ENCODE data around the gene SERGEF. TPM values are rescaled to one million over a fixed set of nuclear protein-coding genes. Genes with fewer than 3 reads are reported as not detected.

The SERGEF gene
- total and polyA plus RNA-seq, 2 of the 13 experiments (the other 11 are each of a cell fraction or from before 2014, with no cell fraction given), result 54.5 to 114 TPM

DNA sequence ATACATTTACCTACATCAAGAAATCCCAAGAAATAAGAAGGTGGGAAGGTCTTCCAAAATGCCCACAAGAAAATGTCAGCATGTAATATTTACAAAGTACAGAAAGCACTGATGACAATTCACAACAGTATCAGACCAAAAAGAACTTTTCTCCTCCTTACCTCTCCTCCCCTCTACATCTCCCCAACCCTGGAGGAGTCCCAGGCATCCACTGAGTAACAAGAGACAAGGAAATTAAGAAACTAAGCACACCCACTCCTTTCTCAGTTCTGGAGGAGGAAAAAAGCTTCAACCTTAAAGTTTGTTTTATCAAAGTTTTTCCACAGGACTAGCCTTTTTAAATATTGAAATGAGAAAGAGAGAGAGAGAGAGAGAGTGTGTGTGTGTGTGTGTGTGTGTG lies 2.0 kb upstream of the SERGEF start:
- in situ Hi-C loops (cut with HindIII; ENCODE audit: extremely low pct_ligation_motif_present, low pct_unique_long_range_greater_than_20kb), result loop anchor here (5.0 kb wide), 1 partner anchor 92 kb away; the partner anchor contains the start of gene SAAL1
- CTCF ChIA-PET (ENCODE audit: low intra/inter-chr PET ratio, low total read pairs), result no interaction called here

More for the DNA sequence above, 2.0 kb upstream of the SERGEF start:
- Histone ChIP-seq H2AFZ (ENCODE audit: low read length) (no peak overlapping the region), H3K4me1 (ENCODE audit: insufficient read depth, low read length) (peaks cover 33% of the 10 kb centered on the region), H3K79me2 (ENCODE audit: insufficient read depth, low read length) (peaks cover 26% of the 10 kb centered on the region), H3K27ac (ENCODE audit: extremely low read length, insufficient read depth, low read length) (no peak overlapping the region), H3K9me3 (ENCODE audit: low read length) (no peaks in the 10 kb centered on the region), H4K20me1 (ENCODE audit: insufficient read depth, low read length) (no peaks in the 10 kb centered on the region), H3K4me2 (ENCODE audit: low read depth, low read length) (no peak overlapping the region), H3K4me3 (replicated peaks in 1 of 3; ENCODE audit: insufficient read depth in 1 of 3, low read depth in 2 of 3, low read length in 3 of 3) (no peak overlapping the region), H3K9ac (ENCODE audit: insufficient read depth, low read depth, low read length) (no peak overlapping the region), H3K36me3 (replicated peaks in 1 of 2; ENCODE audit: control insufficient read depth in 1 of 2, insufficient read depth in 2 of 2, low read length in 2 of 2) (no peaks in the 10 kb centered on the region), H3K27me3 (ENCODE audit: control insufficient read depth in 1 of 2, insufficient read depth in 2 of 2, low read length in 2 of 2) (no peaks in the 10 kb centered on the region; a peak in 1 of 5 replicates)
- FAIRE-seq, result no peak
- POLR2A ChIA-PET, result interaction anchor here (1.3 to 2.7 kb wide), 2 partner anchors 28 to 100 kb away, joined by 3 to 19 read pairs; no protein-coding TSS in a partner anchor
- TF ChIP-seq, protein P1, sequence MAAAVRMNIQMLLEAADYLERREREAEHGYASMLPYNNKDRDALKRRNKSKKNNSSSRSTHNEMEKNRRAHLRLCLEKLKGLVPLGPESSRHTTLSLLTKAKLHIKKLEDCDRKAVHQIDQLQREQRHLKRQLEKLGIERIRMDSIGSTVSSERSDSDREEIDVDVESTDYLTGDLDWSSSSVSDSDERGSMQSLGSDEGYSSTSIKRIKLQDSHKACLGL (CRISPR knock-in tag; IDR thresholded peaks at IDR 0.05), result no peak
- TF ChIP-seq CEBPB (IDR thresholded peaks at IDR 0.05; ENCODE audit: borderline replicate concordance, low read depth, low read length) (no peak), AGO2 (optimal IDR thresholded peaks at IDR 0.05; ENCODE audit: low read depth, low read length) (no peak), ZC3H13 (CRISPR knock-in tag; IDR thresholded peaks at IDR 0.05) (no peak), SMYD3 (CRISPR knock-in tag; IDR thresholded peaks at IDR 0.05) (no peak), MLLT10 (CRISPR knock-in tag; IDR thresholded peaks at IDR 0.05) (no peak), TCF12 (IDR thresholded peaks at IDR 0.05) (no peak), TCF12 (CRISPR knock-in tag; IDR thresholded peaks at IDR 0.05) (no peak), ZNF577 (CRISPR knock-in tag; IDR thresholded peaks at IDR 0.05; ENCODE audit: borderline replicate concordance, low read depth) (no peak), ZNF839 (CRISPR knock-in tag; IDR thresholded peaks at IDR 0.05; ENCODE audit: borderline replicate concordance) (no peak), ZNF547 (CRISPR knock-in tag; IDR thresholded peaks at IDR 0.05) (no peak), ZBTB20 (CRISPR knock-in tag; IDR thresholded peaks at IDR 0.05; ENCODE audit: borderline replicate concordance, low read depth) (no peak), NFE2 (CRISPR knock-in tag; IDR thresholded peaks at IDR 0.05) (no peak), RELA (CRISPR knock-in tag; IDR thresholded peaks at IDR 0.05) (no peak), GABPA (IDR thresholded peaks at IDR 0.05; ENCODE audit: low read depth, low read length) (no peak), GABPA (CRISPR knock-in tag; IDR thresholded peaks at IDR 0.05; ENCODE audit: low read depth) (no peak)
- TF ChIP-seq, protein P2, sequence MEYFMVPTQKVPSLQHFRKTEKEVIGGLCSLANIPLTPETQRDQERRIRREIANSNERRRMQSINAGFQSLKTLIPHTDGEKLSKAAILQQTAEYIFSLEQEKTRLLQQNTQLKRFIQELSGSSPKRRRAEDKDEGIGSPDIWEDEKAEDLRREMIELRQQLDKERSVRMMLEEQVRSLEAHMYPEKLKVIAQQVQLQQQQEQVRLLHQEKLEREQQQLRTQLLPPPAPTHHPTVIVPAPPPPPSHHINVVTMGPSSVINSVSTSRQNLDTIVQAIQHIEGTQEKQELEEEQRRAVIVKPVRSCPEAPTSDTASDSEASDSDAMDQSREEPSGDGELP (IDR thresholded peaks at IDR 0.05; ENCODE audit: borderline replicate concordance, low read depth), result no peak
- TF ChIP-seq, protein P3, sequence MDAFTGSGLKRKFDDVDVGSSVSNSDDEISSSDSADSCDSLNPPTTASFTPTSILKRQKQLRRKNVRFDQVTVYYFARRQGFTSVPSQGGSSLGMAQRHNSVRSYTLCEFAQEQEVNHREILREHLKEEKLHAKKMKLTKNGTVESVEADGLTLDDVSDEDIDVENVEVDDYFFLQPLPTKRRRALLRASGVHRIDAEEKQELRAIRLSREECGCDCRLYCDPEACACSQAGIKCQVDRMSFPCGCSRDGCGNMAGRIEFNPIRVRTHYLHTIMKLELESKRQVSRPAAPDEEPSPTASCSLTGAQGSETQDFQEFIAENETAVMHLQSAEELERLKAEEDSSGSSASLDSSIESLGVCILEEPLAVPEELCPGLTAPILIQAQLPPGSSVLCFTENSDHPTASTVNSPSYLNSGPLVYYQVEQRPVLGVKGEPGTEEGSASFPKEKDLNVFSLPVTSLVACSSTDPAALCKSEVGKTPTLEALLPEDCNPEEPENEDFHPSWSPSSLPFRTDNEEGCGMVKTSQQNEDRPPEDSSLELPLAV (CRISPR knock-in tag; conservative IDR thresholded peaks at IDR 0.05; ENCODE audit: low read depth), result no peak
- intact Hi-C loops (cut with micrococcal nuclease; ENCODE audit: unreplicated experiment), result no loop called here
- no peak for ATAC-seq
- DNase-seq (ENCODE audit: low spot score), result no peak
- no TSS peak for BruUV-seq (replicated peaks)
